HepG2 (cell line): ENCODE data around the gene CAMK2A. TPM values are rescaled to one million over a fixed set of nuclear protein-coding genes. Genes with fewer than 3 reads are reported as not detected.

Experiments
- ATAC-seq: fragments of 200-7000 bp; cut with Tn5 transposase; 3 replicates; pipeline ENCODE4 v1.9.1; 2020; ENCODE audit warnings: mild to moderate bottlenecking, moderate library complexity
- BruUV-seq: library from RNA; stranded (reverse); fragments of 400-500 nt; replicated peaks from 2 replicates; lab custom pipeline; 2021; lab: Mats Ljungman, UMichigan
- CTCF ChIA-PET: fragments of 300-600 bp; formaldehyde crosslinking; extraction: SDS; loops from one replicate; lab custom pipeline; 2021; ENCODE audit warnings: low total read pairs, inconsistent platforms, low intra/inter-chr PET ratio; lab: Yijun Ruan, JAX
- POLR2A ChIA-PET: fragments of 350-600 bp; sonication (Branson Sonifier 250); formaldehyde crosslinking; loops from one replicate; lab custom pipeline; 2020; ENCODE audit warnings: antibody characterized with exemption, inconsistent platforms; lab: Yijun Ruan, JAX
- DNase-seq: peaks from one replicate; pipeline ENCODE4 v3.0.0-alpha.2; 2015; ENCODE audit warnings: low spot score
- FAIRE-seq: peaks from 3 replicates; lab custom pipeline; 2011; peaks lifted over from hg19 to GRCh38; lab: Jason Lieb, UNC
- H2AFZ ChIP-seq: one replicate; pipeline ENCODE4 v1.6.1; 2011; ENCODE audit warnings: low read length, inconsistent platforms
- H3K27ac ChIP-seq: fragments of 300-600 bp; 3 replicates; pipeline ENCODE4 v1.8.0; 2011; ENCODE audit warnings: mixed run types, mild to moderate bottlenecking, mixed read lengths, low read length, inconsistent platforms; ENCODE audit not compliant: insufficient read depth; ENCODE audit errors: extremely low read length
- H3K27me3 ChIP-seq, 2 experiments: fragments of 200-600 bp in 1 of 2; 2 replicates in 1 of 2; 3 replicates in 1 of 2; pipeline versions ENCODE4 v1.6.0 to v1.8.0; 2011; ENCODE audit warnings: low read length in 2 of 2, mild to moderate bottlenecking in 2 of 2, moderate library complexity in 2 of 2, inconsistent platforms in 1 of 2; ENCODE audit not compliant: insufficient read depth in 2 of 2, control insufficient read depth in 1 of 2
- H3K36me3 ChIP-seq, 2 experiments: fragments of 200-600 bp in 1 of 2; replicated peaks in 1 of 2; 2 replicates in 1 of 2; 3 replicates in 1 of 2; pipeline versions ENCODE4 v1.5.1 to v1.8.0; 2011; ENCODE audit warnings: low read length in 2 of 2, inconsistent platforms in 1 of 2; ENCODE audit not compliant: insufficient read depth in 2 of 2, control insufficient read depth in 1 of 2
- H3K4me1 ChIP-seq: 2 replicates; pipeline ENCODE4 v1.5.1; 2012; ENCODE audit warnings: low read length, inconsistent platforms; ENCODE audit not compliant: insufficient read depth
- H3K4me2 ChIP-seq: 2 replicates; pipeline ENCODE4 v1.6.0; 2011; ENCODE audit warnings: low read depth, low read length, inconsistent platforms
- H3K4me3 ChIP-seq, 3 experiments: fragments of 200-600 bp in 1 of 3; sonication (generic), shearing (Covaris generic) in 1 of 3; replicated peaks in 1 of 3; 2 replicates each; pipeline ENCODE4 v1.5.1; 2011 to 2016; ENCODE audit warnings: low read length in 3 of 3, inconsistent platforms in 2 of 3, low read depth in 2 of 3, mild to moderate bottlenecking in 2 of 3, control low read depth in 1 of 3, mixed read lengths in 1 of 3; ENCODE audit not compliant: insufficient read depth in 1 of 3
- H3K79me2 ChIP-seq: one replicate; pipeline ENCODE4 v1.6.1; 2011; ENCODE audit warnings: low read length, inconsistent platforms; ENCODE audit not compliant: insufficient read depth
- H3K9ac ChIP-seq: 2 replicates; pipeline ENCODE4 v1.6.0; 2011; ENCODE audit warnings: mild to moderate bottlenecking, low read depth, low read length, inconsistent platforms; ENCODE audit not compliant: insufficient read depth
- H3K9me3 ChIP-seq: 2 replicates; pipeline ENCODE4 v1.5.1; 2012; ENCODE audit warnings: mild to moderate bottlenecking, low read length
- H4K20me1 ChIP-seq: 2 replicates; pipeline ENCODE4 v1.6.0; 2011; ENCODE audit warnings: inconsistent platforms, mild to moderate bottlenecking, low read length, moderate library complexity; ENCODE audit not compliant: insufficient read depth
- ARID3A ChIP-seq: IDR thresholded peaks from 2 replicates; pipeline ENCODE4 v1.6.1; 2012; ENCODE audit warnings: low read depth, low read length, improper control_type of control experiment
- ATF3 ChIP-seq: sonication (generic); formaldehyde crosslinking; IDR thresholded peaks from 2 replicates; pipeline ENCODE4 v1.4.0; 2020; ENCODE audit warnings: missing genetic modification reagents
- CREBL2 ChIP-seq: sonication (generic); formaldehyde crosslinking; IDR thresholded peaks from 2 replicates; pipeline ENCODE4 v1.8.1; 2023; ENCODE audit warnings: missing genetic modification reagents, mild to moderate bottlenecking, borderline replicate concordance
- GABPB1 ChIP-seq: IDR thresholded peaks from 2 replicates; pipeline ENCODE4 v1.6.1; 2016; ENCODE audit warnings: mild to moderate bottlenecking, missing genetic modification reagents, moderate library complexity, missing compliant biosample characterization
- GATAD1 ChIP-seq: IDR thresholded peaks from 2 replicates; pipeline ENCODE4 v1.6.1; 2016; ENCODE audit warnings: missing genetic modification reagents, missing compliant biosample characterization
- NKX3-1 ChIP-seq: sonication (generic); formaldehyde crosslinking; IDR thresholded peaks from 2 replicates; pipeline ENCODE4 v1.5.0; 2020; ENCODE audit warnings: missing genetic modification reagents
- PHF5A ChIP-seq: IDR thresholded peaks from one replicate; pipeline ENCODE4 v1.6.1; 2018; ENCODE audit warnings: low read depth, missing genetic modification reagents; ENCODE audit not compliant: unreplicated experiment
- RELA ChIP-seq: sonication (generic); formaldehyde crosslinking; IDR thresholded peaks from 2 replicates; pipeline ENCODE4 v1.4.0; 2020; ENCODE audit warnings: missing genetic modification reagents
- RFXAP ChIP-seq: sonication (generic); formaldehyde crosslinking; IDR thresholded peaks from 2 replicates; pipeline ENCODE4 v1.4.0; 2020; ENCODE audit warnings: missing genetic modification reagents, borderline replicate concordance
- TEF ChIP-seq: sonication (generic); formaldehyde crosslinking; IDR thresholded peaks from 2 replicates; pipeline ENCODE4 v1.5.0; 2020; ENCODE audit warnings: missing genetic modification reagents
- ZNF350 ChIP-seq: sonication (generic); formaldehyde crosslinking; IDR thresholded peaks from 2 replicates; pipeline ENCODE4 v1.4.0; 2020; ENCODE audit warnings: mild to moderate bottlenecking, low read depth, missing genetic modification reagents, borderline replicate concordance
- ZNF850 ChIP-seq: sonication (generic); formaldehyde crosslinking; conservative IDR thresholded peaks from 2 replicates; pipeline ENCODE4 v1.9.0; 2021; ENCODE audit warnings: mild to moderate bottlenecking, missing genetic modification reagents
- WGBS: methylation state at CpG from one replicate; pipeline ENCODE4 v1.1.6; 2017; ENCODE audit warnings: low lambda C conversion rate; 5-methylcytosine and 5-hydroxymethylcytosine counted together
- in situ Hi-C: cut with HindIII; loops from 2 replicates; pipeline ENCODE4 v1.10.0; 2017; ENCODE audit warnings: low pct_unique_long_range_greater_than_20kb; ENCODE audit not compliant: extremely low pct_ligation_motif_present
- intact Hi-C: fragments of 100-400 bp; cut with micrococcal nuclease; formaldehyde crosslinking; loops from one replicate; pipeline ENCODE4 v1.10.0; 2022; ENCODE audit not compliant: unreplicated experiment
- polyA plus RNA-seq, 8 experiments: library from polyadenylated mRNA; depleted of rRNA in 3 of 8; stranded (reverse) in 7 of 8; unstranded in 1 of 8; fragments of >200 nt; fragmentation: Illumina TruSeq in 4 of 8; extraction: Trizol in 4 of 8; gene quantifications; 2 replicates each; pipeline versions ENCODE4 v1.2.1 to v1.2.3, GENCODE V29; 2011 to 2016; ENCODE audit warnings: low read depth in 4 of 8, missing spikeins in 1 of 8, mixed read lengths in 1 of 8; ENCODE audit not compliant: insufficient read depth in 1 of 8
- total RNA-seq, 5 experiments: library from RNA; depleted of rRNA; stranded (reverse); fragments of >200 nt; fragmentation: Illumina TruSeq; extraction: Trizol; gene quantifications; 2 replicates each; pipeline ENCODE4 v1.2.3, GENCODE V29; 2016; ENCODE audit warnings: low read depth in 1 of 5
- TF ChIP-seq, protein P1 (sequence below): IDR thresholded peaks from 2 replicates; pipeline ENCODE4 v1.6.1; 2016
- TF ChIP-seq, protein P2 (sequence below): sonication (generic); formaldehyde crosslinking; IDR thresholded peaks from 2 replicates; pipeline ENCODE4 v1.8.0; 2022; ENCODE audit warnings: missing genetic modification reagents, mild to moderate bottlenecking, moderate library complexity, borderline replicate concordance

The CAMK2A gene
- total and polyA plus RNA-seq, 2 of the 13 experiments (the other 11 are each of a cell fraction or from before 2014, with no cell fraction given) = 0.11 TPM; not detected in 1

GRCh38 chr5:150230842-150231241 lies 58.7 kb downstream of the CAMK2A start:
- intact Hi-C loops = no loop called here
- in situ Hi-C loops = no loop called here
- WGBS = 33% methylated on average over 7 of the region's 7 CpGs
- H3K27ac ChIP-seq = no peak overlapping the region
- no peak overlapping the region for H2AFZ ChIP-seq
- TF ChIP-seq, protein P1, sequence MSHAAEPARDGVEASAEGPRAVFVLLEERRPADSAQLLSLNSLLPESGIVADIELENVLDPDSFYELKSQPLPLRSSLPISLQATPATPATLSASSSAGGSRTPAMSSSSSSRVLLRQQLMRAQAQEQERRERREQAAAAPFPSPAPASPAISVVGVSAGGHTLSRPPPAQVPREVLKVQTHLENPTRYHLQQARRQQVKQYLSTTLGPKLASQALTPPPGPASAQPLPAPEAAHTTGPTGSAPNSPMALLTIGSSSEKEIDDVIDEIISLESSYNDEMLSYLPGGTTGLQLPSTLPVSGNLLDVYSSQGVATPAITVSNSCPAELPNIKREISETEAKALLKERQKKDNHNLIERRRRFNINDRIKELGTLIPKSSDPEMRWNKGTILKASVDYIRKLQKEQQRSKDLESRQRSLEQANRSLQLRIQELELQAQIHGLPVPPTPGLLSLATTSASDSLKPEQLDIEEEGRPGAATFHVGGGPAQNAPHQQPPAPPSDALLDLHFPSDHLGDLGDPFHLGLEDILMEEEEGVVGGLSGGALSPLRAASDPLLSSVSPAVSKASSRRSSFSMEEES = no peak
- TF ChIP-seq ARID3A (no peak), TEF (CRISPR knock-in tag) (no peak), ATF3 (CRISPR knock-in tag) (no peak), ZNF850 (CRISPR knock-in tag) (no peak), RFXAP (no peak), RELA (CRISPR knock-in tag) (no peak), GABPB1 (CRISPR knock-in tag) (no peak), CREBL2 (no peak), NKX3-1 (CRISPR knock-in tag) (no peak), ZNF350 (no peak), PHF5A (CRISPR knock-in tag) (no peak), GATAD1 (CRISPR knock-in tag) (no peak)
- TF ChIP-seq, protein P2, sequence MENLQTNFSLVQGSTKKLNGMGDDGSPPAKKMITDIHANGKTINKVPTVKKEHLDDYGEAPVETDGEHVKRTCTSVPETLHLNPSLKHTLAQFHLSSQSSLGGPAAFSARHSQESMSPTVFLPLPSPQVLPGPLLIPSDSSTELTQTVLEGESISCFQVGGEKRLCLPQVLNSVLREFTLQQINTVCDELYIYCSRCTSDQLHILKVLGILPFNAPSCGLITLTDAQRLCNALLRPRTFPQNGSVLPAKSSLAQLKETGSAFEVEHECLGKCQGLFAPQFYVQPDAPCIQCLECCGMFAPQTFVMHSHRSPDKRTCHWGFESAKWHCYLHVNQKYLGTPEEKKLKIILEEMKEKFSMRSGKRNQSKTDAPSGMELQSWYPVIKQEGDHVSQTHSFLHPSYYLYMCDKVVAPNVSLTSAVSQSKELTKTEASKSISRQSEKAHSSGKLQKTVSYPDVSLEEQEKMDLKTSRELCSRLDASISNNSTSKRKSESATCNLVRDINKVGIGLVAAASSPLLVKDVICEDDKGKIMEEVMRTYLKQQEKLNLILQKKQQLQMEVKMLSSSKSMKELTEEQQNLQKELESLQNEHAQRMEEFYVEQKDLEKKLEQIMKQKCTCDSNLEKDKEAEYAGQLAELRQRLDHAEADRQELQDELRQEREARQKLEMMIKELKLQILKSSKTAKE = no peak
- DNase-seq (no peak), FAIRE-seq (no peak), ATAC-seq (no peak)
- no peaks in the 10 kb centered on the region for H4K20me1 ChIP-seq
- H3K9ac ChIP-seq = no peak overlapping the region
- CTCF ChIA-PET = no interaction called here
- peaks cover 1 to 11% of the 10 kb centered on the region in 2 experiments; a peak in 2 of 5 replicates for H3K27me3 ChIP-seq
- H3K4me3 ChIP-seq = no peak overlapping the region
- BruUV-seq = no TSS peak
- no peaks in the 10 kb centered on the region for H3K4me1 ChIP-seq
- H3K4me2 ChIP-seq = no peak overlapping the region
- H3K9me3 ChIP-seq = no peaks in the 10 kb centered on the region
- H3K79me2 ChIP-seq = no peaks in the 10 kb centered on the region
- H3K36me3 ChIP-seq = no peaks in the 10 kb centered on the region
- POLR2A ChIA-PET = no interaction called here
